ENCODE data around the gene PLCB4.

The PLCB4 gene

GRCh38 chr20:9403448-9403847 lies 334.6 kb downstream of the PLCB4 start:
- ChIA-PET POLR2A (no interaction called here), CTCF (no interaction called here)
- no peak for TF ChIP-seq YY2 (tag by site-specific recombination; IDR thresholded peaks at IDR 0.05)
- no peak for TF ChIP-seq KLF7 (tag by site-specific recombination; IDR thresholded peaks at IDR 0.05; ENCODE audit: borderline replicate concordance)
- no peak for TF ChIP-seq ZNF645 (tag by site-specific recombination; IDR thresholded peaks at IDR 0.05)
- TF ChIP-seq ZNF311 (tag by site-specific recombination; IDR thresholded peaks at IDR 0.05; ENCODE audit: borderline replicate concordance): no peak
- no peak for TF ChIP-seq MYNN (tag by site-specific recombination; IDR thresholded peaks at IDR 0.05; ENCODE audit: borderline replicate concordance)
- TF ChIP-seq ZNF529 (tag by site-specific recombination; IDR thresholded peaks at IDR 0.05; ENCODE audit: insufficient replicate concordance): no peak
- no peak for TF ChIP-seq ZNF138 (tag by site-specific recombination; IDR thresholded peaks at IDR 0.05; ENCODE audit: borderline replicate concordance)
- no peak for TF ChIP-seq ZNF830 (tag by site-specific recombination; IDR thresholded peaks at IDR 0.05; ENCODE audit: low read depth)
- TF ChIP-seq ZNF37A (tag by site-specific recombination; IDR thresholded peaks at IDR 0.05): no peak
- Histone ChIP-seq H3K36me3 (ENCODE audit: control insufficient read depth in 2 of 2, insufficient read depth in 1 of 2, low read length in 2 of 2) (peaks cover 0 to 5% of the 10 kb centered on the region in 2 experiments; a peak in 2 of 3 replicates), H3K9me3 (ENCODE audit: control insufficient read depth, insufficient read depth, low read depth, low read length) (no peaks in the 10 kb centered on the region), H3K27ac (ENCODE audit: extremely low read depth, low read depth, low read length) (no peak overlapping the region), H3K4me1 (ENCODE audit: control insufficient read depth, insufficient read depth, low read length) (no peaks in the 10 kb centered on the region), H3K4me3 (ENCODE audit: low read depth, low read length) (no peak overlapping the region)

- H3K9me3 ChIP-seq (ENCODE audit: control insufficient read depth, insufficient read depth, low read depth, low read length): no peaks in the 10 kb centered on the region
- no peaks in the 10 kb centered on the region for H3K4me1 ChIP-seq (ENCODE audit: control insufficient read depth, insufficient read depth, low read length)
- peaks cover 0 to under 1% of the 10 kb centered on the region in 2 experiments; a peak in 2 of 3 replicates for H3K36me3 ChIP-seq (ENCODE audit: control insufficient read depth in 2 of 2, insufficient read depth in 1 of 2, low read length in 2 of 2)
- no peak overlapping the region for H3K27ac ChIP-seq (ENCODE audit: extremely low read depth, low read depth, low read length)
- POLR2A ChIA-PET: interaction anchor here (1.0 to 1.2 kb wide), 2 partner anchors 202 to 1027 kb away, joined by 3 read pairs; partner anchors contain the start of gene SLX4IP
- no peak overlapping the region for H3K4me3 ChIP-seq (ENCODE audit: low read depth, low read length)
- TF ChIP-seq ZFP69B (tag by site-specific recombination; IDR thresholded peaks at IDR 0.05) (no peak), BCL6B (tag by site-specific recombination; IDR thresholded peaks at IDR 0.05) (no peak), GLIS1 (tag by site-specific recombination; IDR thresholded peaks at IDR 0.05) (no peak), RBAK (tag by site-specific recombination; IDR thresholded peaks at IDR 0.05) (no peak), ZNF777 (tag by site-specific recombination; IDR thresholded peaks at IDR 0.05; ENCODE audit: borderline replicate concordance) (no peak), ZNF354C (tag by site-specific recombination; IDR thresholded peaks at IDR 0.05; ENCODE audit: borderline replicate concordance, low read depth) (no peak), ZNF654 (tag by site-specific recombination; IDR thresholded peaks at IDR 0.05; ENCODE audit: low read depth) (peak; percentile 75), ZNF23 (tag by site-specific recombination; IDR thresholded peaks at IDR 0.05; ENCODE audit: borderline replicate concordance) (no peak), CTCF (tag by site-specific recombination; IDR thresholded peaks at IDR 0.05) (peak; percentile 32; the same call in 1 of the 2 replicates), ZNF768 (tag by site-specific recombination; IDR thresholded peaks at IDR 0.05) (no peak)
- CTCF ChIA-PET: interaction anchor here (0.5 to 7.9 kb wide), 69 partner anchors 9 to 1230 kb away, joined by 3 to 234 read pairs (median 4); no protein-coding TSS in a partner anchor
Measured at GRCh38 chr20:9407805-9408421, 339.0 kb downstream of the PLCB4 start.

Data from HEK293 (cell line).